HG02759 (cell line): ENCODE measurements around the gene UBE4A.

Experiments
- ATAC-seq: cut with Tn5 transposase; IDR thresholded peaks from one replicate; pipeline ENCODE4 v1.9.1; 2021; ENCODE audit warnings: mild to moderate bottlenecking, moderate library complexity; ENCODE audit not compliant: unreplicated experiment

The UBE4A gene, protein sequence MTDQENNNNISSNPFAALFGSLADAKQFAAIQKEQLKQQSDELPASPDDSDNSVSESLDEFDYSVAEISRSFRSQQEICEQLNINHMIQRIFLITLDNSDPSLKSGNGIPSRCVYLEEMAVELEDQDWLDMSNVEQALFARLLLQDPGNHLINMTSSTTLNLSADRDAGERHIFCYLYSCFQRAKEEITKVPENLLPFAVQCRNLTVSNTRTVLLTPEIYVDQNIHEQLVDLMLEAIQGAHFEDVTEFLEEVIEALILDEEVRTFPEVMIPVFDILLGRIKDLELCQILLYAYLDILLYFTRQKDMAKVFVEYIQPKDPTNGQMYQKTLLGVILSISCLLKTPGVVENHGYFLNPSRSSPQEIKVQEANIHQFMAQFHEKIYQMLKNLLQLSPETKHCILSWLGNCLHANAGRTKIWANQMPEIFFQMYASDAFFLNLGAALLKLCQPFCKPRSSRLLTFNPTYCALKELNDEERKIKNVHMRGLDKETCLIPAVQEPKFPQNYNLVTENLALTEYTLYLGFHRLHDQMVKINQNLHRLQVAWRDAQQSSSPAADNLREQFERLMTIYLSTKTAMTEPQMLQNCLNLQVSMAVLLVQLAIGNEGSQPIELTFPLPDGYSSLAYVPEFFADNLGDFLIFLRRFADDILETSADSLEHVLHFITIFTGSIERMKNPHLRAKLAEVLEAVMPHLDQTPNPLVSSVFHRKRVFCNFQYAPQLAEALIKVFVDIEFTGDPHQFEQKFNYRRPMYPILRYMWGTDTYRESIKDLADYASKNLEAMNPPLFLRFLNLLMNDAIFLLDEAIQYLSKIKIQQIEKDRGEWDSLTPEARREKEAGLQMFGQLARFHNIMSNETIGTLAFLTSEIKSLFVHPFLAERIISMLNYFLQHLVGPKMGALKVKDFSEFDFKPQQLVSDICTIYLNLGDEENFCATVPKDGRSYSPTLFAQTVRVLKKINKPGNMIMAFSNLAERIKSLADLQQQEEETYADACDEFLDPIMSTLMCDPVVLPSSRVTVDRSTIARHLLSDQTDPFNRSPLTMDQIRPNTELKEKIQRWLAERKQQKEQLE

DNA sequence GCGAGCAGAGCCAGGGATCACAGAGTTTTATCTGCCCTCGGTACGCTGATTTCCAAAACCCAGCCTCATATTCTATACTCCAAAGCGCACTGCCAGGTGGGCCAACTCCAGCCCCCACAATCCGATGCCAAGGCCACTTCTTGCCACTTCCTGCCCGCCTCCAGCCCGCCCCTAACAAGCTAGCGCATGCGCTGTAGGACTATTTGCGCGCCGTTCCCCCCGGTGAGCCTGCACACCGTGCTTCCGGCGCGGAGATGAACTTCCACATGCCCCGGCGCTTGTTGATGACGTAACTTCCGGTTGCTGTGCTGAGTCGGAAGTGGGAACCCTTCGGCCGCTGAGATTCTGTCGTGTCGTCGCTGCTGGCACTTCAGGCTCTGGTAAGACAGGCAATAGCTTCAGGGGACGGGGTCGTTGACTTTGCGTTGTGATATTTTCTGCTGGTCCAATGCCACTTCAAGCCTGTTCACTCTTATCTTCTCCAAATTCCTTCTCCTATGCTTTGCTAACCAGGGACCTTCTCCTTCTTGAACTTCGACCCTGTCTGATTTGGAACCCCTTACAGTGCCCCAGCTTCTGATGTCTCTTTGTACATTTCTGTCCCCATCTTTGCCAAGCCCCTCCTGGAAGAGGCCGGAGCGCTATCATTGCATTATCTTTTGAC, at the start of gene UBE4A:
UBE4A (plus strand) TSS at position 306 of the 664 bp plus-strand sequence. CDS start 5,481 bp downstream, outside the sequence.
- ATAC-seq = peak; percentile 98

DNA sequence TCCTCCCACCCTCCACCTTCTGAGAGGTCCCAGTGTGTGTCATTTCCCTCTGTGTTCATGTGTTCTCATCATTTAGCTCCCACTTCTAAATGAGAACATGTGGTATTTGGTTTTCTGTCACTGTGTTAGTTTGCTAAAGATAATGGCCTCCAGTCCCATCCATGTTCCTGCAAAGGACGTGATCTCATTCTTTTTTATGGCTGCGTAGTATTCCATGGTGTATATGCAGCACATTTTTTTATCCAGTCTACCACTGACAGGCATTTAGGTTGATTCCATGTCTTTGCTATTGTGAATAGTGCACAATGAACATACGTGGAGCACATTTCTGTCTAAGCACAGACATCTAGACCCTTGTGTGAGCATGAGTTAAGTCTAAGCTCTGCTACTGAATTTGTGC, 49.1 kb upstream of the UBE4A start:
- no peak for ATAC-seq

DNA sequence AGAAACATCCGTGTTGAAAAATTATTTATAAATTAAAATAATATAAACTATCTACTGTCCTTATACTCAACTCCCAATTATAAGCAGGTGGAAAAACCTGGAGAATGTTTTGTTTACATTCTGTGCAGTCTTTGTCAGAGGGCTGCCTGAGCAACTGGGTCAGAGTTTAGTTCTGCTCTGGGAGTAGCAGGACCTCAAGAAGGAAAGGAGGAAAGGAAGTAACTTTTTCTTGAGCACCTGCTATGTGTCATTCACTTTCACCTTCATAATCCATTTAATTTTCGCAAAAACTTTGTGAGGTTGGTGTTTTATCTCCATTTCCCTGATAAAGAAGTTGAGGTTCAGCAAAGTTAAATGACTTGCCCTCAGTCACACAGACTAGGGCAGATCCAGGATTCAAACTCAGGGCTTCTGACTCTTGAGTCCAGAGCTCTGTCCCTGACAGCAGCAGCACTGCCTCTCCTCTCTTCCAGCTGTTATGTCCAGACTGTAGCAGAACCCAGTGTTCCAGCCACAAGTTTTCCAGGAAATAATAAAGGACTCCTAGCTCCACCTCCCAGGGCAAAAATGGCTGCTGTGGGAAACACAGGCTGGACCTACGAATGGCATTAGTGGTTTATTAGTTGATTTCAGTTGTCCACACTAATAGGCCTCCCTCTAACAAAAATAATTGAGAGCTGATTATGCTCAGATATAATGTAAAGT, 48.5 kb upstream of the UBE4A start:
- no peak for ATAC-seq

DNA sequence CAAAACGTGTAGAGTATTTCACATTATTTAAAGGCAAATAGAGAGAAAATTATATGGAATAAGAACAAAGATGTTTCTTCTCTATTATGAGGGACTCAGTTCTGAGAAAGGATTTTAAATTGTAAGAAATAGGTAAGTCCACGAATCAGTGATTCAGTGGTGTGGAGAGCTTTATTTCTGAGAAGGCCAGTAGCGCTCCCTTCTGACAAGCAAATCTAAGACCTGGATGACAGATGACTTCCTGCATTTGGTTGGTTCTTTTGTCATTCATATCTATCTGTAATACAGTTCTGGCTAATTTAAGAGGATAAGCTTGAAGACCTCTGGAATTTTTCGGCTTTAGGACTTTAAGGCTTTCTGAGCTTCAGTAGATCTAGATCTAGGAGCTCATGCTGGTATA, 47.9 kb upstream of the UBE4A start:
- ATAC-seq = no peak

DNA sequence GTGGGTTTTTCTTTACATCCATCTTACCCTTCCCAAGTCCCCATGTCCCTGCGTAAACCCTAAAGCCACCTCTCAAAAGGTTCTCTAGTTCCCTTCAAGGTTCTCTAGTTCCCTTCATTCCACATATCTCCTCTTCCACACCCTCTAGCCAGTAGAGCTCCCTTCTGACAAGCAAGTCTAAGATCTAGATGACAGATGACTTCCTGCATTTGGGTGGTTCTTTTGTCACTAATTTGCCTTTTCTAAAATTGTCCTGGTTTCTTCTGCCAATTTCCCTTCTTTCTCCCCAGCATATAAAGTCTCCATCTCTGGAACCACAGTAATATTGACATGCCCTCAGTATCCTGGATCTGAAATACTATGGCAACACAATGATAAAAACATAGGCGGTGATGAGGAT, 47.1 kb upstream of the UBE4A start:
- no peak for ATAC-seq

DNA sequence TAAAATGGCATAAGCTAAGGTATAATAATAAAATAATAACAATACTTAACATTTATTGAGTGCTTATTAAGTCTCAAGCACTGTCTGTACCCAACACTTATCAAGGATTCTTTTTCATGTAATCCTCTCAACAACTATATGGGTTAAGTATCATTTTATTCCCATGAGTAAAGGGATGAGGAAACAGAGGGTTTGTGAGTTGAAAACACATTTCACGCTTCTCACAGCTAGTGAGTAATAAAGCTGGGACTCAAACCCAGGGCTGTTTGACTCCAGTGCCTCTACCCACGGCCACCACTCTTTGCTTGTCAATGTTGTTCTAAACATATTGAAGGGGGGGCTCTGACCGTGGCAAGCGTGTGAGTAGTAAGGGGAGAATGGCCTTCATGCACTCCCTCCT, 46.2 kb upstream of the UBE4A start:
- ATAC-seq = no peak

DNA sequence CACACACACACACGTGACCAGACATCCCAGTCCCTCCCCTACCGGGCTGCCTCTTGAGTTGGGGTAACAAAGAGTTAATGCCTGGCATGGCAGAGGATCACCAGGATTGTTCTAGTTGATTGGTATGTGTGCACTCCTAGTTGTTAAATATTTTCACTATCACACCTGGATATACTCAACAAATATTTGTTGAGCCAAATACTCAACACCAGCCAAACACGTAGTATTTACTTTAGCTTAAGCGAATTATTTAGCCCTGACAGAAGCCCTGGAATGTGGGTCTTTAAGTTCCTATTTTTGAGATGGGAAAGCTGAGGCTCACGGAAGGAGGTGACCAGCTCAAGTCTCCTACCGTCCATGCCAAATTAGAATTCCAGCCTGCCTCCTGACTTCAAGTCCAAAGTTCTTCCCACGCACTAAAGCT, 44.4 kb upstream of the UBE4A start:
- ATAC-seq = no peak

DNA sequence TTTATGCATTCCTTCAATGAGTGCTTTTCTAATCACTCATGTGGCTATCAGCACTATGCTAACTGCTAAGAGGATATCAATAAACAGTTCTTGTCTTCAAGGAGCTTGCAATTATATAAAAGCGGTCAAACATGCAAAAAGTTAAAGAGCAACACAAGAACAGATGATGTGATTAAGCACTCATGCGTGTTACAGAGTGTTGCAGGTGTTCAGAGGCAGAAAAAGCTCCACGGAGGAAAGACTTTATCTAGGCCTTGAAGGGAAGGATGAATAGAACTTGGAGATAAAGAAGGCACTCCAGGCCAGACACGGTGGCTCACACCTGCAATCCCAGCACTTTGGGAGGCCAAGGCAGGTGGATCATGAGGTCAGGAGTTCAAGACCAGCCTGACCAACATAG, 41.3 kb upstream of the UBE4A start:
- no peak for ATAC-seq

DNA sequence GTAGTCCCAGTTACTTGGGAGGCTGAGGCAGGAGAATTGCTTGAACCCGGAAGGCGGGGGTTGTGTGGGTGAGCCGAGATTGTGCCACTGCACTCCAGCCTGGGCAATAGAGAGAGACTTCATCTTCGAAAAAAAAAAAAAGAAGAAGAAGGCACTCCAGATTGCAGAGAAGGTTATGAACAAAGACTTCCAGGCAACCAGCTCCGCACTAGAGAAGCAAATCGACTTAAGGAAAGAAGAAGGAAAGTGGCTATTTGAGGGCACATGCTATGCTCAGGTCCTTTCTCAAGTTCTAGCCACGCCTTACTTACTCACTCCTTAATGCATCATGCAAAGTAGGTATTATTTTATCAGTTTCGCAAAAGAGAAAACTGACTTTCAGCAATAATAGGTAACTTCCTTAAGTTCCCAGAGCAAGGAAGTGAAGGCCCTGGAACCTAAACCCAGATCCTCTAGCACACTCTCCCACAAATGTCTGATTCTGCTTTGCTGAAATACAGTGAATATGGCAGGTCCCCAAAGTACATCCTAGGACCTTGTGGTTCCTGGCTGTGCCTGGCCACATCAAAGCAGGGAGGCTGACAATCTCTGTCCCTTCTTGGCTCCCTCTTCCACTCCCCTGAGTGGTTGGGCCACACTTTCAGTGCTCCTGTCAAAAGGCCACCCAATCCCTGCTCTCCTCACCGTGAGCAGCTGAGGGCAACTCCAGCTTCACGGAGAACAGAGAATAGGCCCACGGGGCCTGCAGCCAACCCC, 40.6 kb upstream of the UBE4A start:
- no peak for ATAC-seq

DNA sequence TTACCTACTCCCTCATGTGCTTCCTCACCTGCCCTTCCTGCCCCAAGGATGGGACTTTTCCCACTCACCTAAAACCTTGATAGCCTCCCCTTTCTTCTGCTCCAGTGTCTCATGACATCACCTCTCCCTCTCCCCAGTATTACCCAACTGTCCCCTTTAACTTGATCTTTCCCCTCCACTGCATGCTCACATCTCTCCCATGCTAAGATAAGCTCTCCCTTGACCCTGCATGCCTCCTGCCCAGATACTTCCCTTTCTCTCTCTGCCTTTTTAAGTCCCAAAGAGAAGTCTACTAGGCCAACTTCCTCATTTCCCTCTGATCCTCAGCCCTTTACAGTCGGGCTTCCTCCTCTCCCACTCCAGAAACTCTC, 40.1 kb upstream of the UBE4A start:
- no peak for ATAC-seq

DNA sequence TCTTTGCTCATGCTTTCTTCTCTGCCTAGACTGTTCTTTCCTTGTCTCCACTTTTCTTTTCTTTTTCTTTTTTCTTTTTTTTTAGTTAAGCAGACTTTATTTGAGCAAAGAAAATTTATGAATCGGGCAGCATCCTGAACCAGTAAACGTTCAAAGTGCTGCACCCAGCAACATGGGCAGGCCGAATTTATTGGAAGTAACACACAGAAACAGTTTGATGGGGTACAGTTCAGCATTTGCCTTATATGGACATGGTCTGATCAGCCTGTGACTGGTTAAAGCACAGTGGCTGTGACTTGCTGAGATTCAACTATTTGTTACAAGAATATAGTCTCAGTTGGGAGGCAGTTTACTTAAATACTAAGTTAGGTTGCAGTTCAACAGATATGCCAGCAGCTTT, 38.9 kb upstream of the UBE4A start:
- no peak for ATAC-seq

DNA sequence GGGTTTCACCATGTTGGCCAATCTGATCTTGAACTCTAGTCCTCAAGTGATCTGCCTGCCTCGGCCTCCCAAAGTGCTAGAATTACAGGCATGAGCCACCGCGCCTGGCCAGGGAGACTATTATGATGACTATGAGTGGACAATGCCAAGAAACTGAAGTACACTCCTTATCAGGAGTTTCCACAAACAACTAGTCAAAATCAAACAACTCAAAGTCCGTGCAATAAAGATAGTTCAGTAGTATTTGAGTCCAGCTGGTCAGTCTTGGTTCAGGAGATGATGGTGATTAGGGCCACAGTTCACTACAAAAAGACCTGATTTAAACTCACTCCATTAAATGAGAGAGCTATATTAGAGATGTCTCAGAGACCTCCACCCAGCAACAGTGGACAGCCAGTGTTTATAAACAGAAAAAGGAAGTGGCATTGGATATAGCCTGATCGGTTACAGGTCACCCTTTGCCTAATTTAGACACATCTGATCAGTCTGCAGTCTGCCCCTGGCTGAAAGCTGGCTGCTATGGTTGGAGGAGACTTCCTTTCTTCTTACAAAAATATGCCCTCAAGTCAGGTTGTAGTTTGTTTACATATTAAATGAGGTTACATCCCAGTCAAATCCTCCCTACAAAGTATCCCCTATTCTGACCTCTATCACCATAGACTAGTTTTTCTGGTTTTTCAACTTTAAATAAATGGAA, 37.9 kb upstream of the UBE4A start:
- ATAC-seq = no peak

DNA sequence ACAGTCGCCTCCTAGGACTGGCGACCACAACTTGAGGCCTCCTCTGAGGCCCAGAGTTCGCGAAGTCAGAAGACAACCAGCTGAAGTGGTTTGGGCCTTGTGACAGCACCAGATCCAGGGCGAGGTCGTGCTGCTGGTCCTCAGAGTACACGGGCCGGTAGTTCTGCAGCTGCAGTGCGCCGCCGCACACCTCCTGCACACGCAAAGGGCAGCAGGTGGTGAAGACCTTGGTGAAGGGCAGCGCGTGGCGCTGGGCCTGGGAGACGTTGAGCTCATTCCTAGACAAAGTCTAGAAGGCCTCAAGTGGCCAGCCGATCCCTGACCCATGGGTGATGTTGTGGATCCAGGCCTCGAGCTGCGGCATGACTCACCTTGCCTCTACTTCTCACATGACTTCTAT, 36.7 kb upstream of the UBE4A start:
- ATAC-seq = no peak

DNA sequence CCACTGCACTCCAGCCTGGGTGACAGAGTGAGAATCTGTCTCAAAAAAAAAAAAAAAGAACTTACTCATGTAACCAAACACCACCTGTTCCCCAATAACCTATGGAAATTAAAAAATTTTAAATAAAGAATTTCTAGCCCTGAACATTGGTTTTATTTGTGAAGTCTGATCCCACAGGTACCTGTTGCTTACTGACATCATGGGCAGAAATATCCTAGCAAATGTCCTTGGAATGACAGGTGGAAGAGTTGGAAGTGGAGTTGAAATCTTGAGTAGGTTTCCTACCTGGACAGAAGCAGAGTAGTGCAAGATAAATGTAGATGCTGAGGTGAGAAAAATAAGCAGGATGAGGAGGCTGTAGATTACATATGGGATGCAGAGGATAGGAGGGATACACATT, 34.1 kb upstream of the UBE4A start:
- no peak for ATAC-seq

DNA sequence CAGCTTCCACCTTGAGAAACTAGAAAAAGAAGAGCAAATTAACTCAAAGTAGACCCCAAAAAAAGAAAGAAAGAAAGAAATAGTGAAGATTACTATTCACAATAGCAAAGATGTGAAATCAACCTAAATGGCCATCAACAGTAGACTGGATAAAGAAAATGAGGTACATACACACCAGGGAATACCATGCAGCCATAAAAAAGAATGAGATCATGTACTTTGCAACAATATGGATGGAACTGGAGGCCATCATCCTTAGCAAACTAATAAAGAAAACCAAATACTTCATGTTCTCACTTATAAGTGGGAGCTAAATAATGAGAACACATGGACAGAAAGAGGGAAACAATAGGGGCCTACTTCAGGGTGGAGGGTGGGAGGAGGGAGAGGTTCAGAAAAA, 30.7 kb upstream of the UBE4A start:
- no peak for ATAC-seq

DNA sequence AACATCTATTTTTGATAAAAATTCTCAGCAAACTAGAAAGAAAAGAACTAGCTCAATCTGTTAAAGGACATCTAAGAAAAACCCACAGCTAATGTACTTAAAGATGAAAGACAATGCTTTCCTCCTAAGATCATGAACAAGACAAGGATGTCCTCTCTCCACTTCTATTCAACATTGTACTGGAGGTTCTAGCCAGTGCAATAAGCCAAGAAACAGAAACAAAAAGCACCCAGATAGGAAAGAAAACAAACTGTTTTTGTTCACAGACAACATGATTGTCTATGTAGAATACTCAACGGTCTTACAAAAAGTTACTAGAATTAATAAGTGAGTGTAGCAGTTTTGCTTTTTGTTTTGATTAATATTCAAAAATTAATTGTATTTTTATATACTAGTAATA, 24.7 kb upstream of the UBE4A start:
- no peak for ATAC-seq

DNA sequence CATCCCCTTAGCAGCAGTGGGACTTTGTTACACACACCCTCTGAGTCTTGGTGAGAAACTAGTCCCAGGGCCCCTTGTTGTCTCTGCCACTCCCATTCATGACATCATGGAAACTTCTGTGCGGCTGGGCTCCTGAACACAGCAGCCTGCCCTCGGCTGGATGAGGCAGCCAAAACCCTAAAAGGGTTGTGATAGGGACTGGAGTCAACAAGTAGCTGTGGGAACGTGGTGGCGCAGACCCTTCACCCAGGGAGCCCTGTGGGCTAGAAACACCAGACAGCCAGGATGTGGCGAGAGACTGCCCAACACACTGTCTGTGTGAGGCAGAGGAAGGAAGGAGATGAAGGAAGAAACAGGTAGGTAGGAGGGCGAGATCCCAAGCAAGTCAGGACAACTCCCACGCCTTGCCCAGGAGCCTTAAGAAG, 20.8 kb upstream of the UBE4A start:
- no peak for ATAC-seq

DNA sequence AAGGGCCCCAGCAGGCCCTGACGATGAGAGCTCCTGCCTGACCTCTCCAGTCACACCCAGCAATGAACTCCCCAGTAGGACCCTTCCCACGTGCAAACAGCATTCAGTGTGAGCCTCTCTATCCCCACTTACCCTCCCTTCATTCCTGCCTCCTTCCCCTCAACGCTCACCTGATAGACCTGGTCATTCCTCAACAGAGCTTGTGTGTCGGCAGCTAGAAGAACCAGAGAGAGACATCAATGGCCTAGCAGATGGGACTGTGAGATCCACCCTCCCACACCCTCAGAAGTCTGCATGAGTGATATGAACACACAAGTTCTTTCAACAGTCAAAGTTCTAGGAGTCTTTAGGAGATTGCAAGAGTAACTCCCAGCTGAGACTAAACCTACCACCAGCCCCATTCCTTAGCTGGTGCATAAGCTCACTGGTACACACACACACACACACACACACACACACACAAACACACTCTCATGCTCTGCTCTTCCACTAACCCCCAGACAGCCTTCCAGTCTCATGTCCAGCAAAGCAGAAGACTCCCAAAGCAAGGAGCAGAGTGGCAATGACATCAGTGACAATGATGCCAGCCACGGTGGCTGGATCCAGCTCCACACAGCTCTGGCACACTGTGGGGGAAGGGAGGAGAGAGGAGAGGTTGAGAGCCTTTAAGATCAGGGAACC, 20.0 kb upstream of the UBE4A start:
- no peak for ATAC-seq

DNA sequence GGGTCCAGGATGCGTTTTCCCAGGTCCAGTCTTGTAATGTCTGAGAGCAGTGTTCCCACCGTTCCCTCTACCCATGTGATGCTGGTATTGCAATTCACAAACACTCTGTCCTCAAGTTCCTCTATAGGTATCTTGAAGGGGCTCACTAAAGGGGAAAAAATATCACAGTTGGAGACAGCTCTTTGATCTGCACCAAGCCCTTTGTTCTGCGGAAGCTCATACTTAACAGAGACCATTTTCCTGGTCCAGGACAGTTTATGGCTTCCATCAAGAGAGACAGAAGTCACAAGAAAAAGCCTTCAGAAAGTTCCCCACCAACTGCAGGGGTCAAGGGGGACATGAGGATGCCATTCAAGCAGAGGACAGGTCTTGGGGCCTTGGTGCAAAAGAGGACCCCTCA, 19.0 kb upstream of the UBE4A start:
- no peak for ATAC-seq
